Measurements from ENCODE around the gene CUL3.

- TF ChIP-seq TAF1 (IDR thresholded peaks at IDR 0.05; ENCODE audit: borderline replicate concordance, insufficient read depth, low read length) (no peak), POLR2AphosphoS5 (IDR thresholded peaks at IDR 0.05; ENCODE audit: low read depth, low read length) (no peak), REST (IDR thresholded peaks at IDR 0.05; ENCODE audit: insufficient read depth in 1 of 2, low read depth in 2 of 2, low read length in 2 of 2) (no peak), SIN3A (IDR thresholded peaks at IDR 0.05; ENCODE audit: borderline replicate concordance, insufficient read depth, low read length) (no peak)
These were observed 6.1 kb upstream of the CUL3 start for GRCh38 chr2:224591220-224591619.
